Esophagus muscularis mucosa (tissue), 4 donors: ENCODE results near the gene WDFY4. TPM values are rescaled to one million over a fixed set of nuclear protein-coding genes. Genes with fewer than 3 reads are reported as not detected.

Source experiments
- DNase-seq: peaks from one replicate; pipeline ENCODE4 v3.0.0-alpha.2; 2017; ENCODE audit errors: extremely low spot score
- H3K27ac ChIP-seq, 4 donors: fragments of 200-600 bp; sonication (generic); replicated peaks in 1 of 4; 1 replicate in 3 of 4; 2 replicates in 1 of 4; pipeline ENCODE4 v1.5.1; 2016 to 2019; ENCODE audit warnings: mild to moderate bottlenecking in 1 of 4
- H3K27me3 ChIP-seq, 4 donors: fragments of 200-600 bp; sonication (generic); one replicate each; pipeline versions ENCODE4 v1.5.1 to v1.6.0; 2016 to 2019
- H3K36me3 ChIP-seq, 4 donors: fragments of 200-600 bp; sonication (generic); one replicate each; pipeline ENCODE4 v1.5.1; 2016 to 2019
- H3K4me1 ChIP-seq, 4 donors: fragments of 200-600 bp; sonication (generic); one replicate each; pipeline ENCODE4 v1.5.1; 2016 to 2019
- H3K4me3 ChIP-seq, 4 donors: fragments of 200-600 bp; sonication (generic); 1 replicate in 2 of 4; 2 replicates in 2 of 4; pipeline ENCODE4 v1.5.1; 2016 to 2019; ENCODE audit warnings: mild to moderate bottlenecking in 4 of 4, moderate library complexity in 1 of 4
- H3K9me3 ChIP-seq, 4 donors: fragments of 200-600 bp; sonication (generic); 1 replicate in 3 of 4; 2 replicates in 1 of 4; pipeline ENCODE4 v1.5.1; 2016 to 2019
- CTCF ChIP-seq, 3 experiments: fragments of 200-600 bp in 2 of 3; fragments of 450-650 bp in 1 of 3; sonication (generic) in 2 of 3; IDR thresholded peaks; one replicate each; pipeline ENCODE4 v1.5.1; 2017 to 2019; ENCODE audit warnings: antibody characterized with exemption in 3 of 3, mild to moderate bottlenecking in 2 of 3, moderate library complexity in 1 of 3
- EP300 ChIP-seq: sonication (generic); formaldehyde crosslinking; IDR thresholded peaks from one replicate; pipeline ENCODE4 v1.6.1; 2017; ENCODE audit warnings: antibody characterized with exemption
- POLR2A ChIP-seq: fragments of 450-650 bp; IDR thresholded peaks from one replicate; pipeline ENCODE4 v1.6.1; 2017; ENCODE audit warnings: antibody characterized with exemption, moderate library complexity, mild to moderate bottlenecking, low read depth
- POLR2AphosphoS5 ChIP-seq, 2 donors: sonication (generic); formaldehyde crosslinking; IDR thresholded peaks; one replicate each; pipeline ENCODE4 v1.6.1; 2017; ENCODE audit warnings: antibody characterized with exemption in 2 of 2
- WGBS: methylation state at CpG from one replicate; pipeline ENCODE4 v1.1.5; 2018; 5-methylcytosine and 5-hydroxymethylcytosine counted together
- intact Hi-C: fragments of 100-400 bp; cut with DNase I; formaldehyde crosslinking; loops from one replicate; pipeline ENCODE4 v1.15.1; 2023
- total RNA-seq, 4 donors: library from RNA; depleted of rRNA; stranded (reverse); fragments of >200 nt; gene quantifications; one replicate each; pipeline versions ENCODE4 v1.1.0 to v1.2.1, GENCODE V29; 2016

WDFY4 gene
- total RNA-seq, 4 donors from 2014 or later = 2.3 to 7.3 (median 5.2) TPM

- H3K27me3 ChIP-seq = peaks cover 0 to 11% (median 0%) of the 10 kb centered on the region in 4 donors
- no peak overlapping the region for H3K27ac ChIP-seq
- TF ChIP-seq CTCF (IDR thresholded peaks at IDR 0.05) (no peak), POLR2AphosphoS5 (IDR thresholded peaks at IDR 0.05) (no peak), EP300 (no peak), POLR2A (no peak)
- H3K9me3 ChIP-seq = no peaks in the 10 kb centered on the region
- H3K4me3 ChIP-seq = no peak overlapping the region
- DNase-seq = no peak
- 92% methylated on average over 3 of the region's 5 CpGs for WGBS
- H3K4me1 ChIP-seq = no peaks in the 10 kb centered on the region
- no peaks in the 10 kb centered on the region for H3K36me3 ChIP-seq
- intact Hi-C loops = no loop called here
Measured at GRCh38 chr10:48729222-48729621, 44.5 kb downstream of the WDFY4 start.

GRCh38 chr10:48729941-48730457, 45.3 kb downstream of the WDFY4 start:
- Histone ChIP-seq H3K4me1 (no peaks in the 10 kb centered on the region), H3K27me3 (peaks cover 0 to 11% (median 0%) of the 10 kb centered on the region in 4 donors), H3K36me3 (no peaks in the 10 kb centered on the region), H3K27ac (no peak overlapping the region), H3K4me3 (no peak overlapping the region), H3K9me3 (no peaks in the 10 kb centered on the region)
- WGBS = 75% methylated on average over 3 of the region's 3 CpGs
- no peak for DNase-seq
- TF ChIP-seq CTCF (IDR thresholded peaks at IDR 0.05) = no peak
- TF ChIP-seq EP300 = no peak
- no peak for TF ChIP-seq POLR2AphosphoS5 (IDR thresholded peaks at IDR 0.05)
- TF ChIP-seq POLR2A = no peak
- intact Hi-C loops = no loop called here

GRCh38 chr10:48731141-48731540, 46.5 kb downstream of the WDFY4 start:
- intact Hi-C loops = no loop called here
- Histone ChIP-seq H3K27me3 (peaks cover 0 to 11% (median 0%) of the 10 kb centered on the region in 4 donors), H3K4me1 (no peaks in the 10 kb centered on the region), H3K9me3 (no peaks in the 10 kb centered on the region), H3K4me3 (no peak overlapping the region), H3K36me3 (no peaks in the 10 kb centered on the region), H3K27ac (no peak overlapping the region)
- TF ChIP-seq CTCF (IDR thresholded peaks at IDR 0.05) = no peak
- TF ChIP-seq POLR2A = no peak
- no peak for TF ChIP-seq POLR2AphosphoS5 (IDR thresholded peaks at IDR 0.05)
- TF ChIP-seq EP300 = no peak
- WGBS = 98% methylated on average over 6 of the region's 10 CpGs
- no peak for DNase-seq

- no peak for TF ChIP-seq POLR2A
- no peak for TF ChIP-seq POLR2AphosphoS5 (IDR thresholded peaks at IDR 0.05)
- no peak for TF ChIP-seq EP300
- TF ChIP-seq CTCF (IDR thresholded peaks at IDR 0.05) = no peak
- DNase-seq = peak; percentile 50
- H3K27me3 ChIP-seq = peaks cover 0 to 15% (median 0%) of the 10 kb centered on the region in 4 donors
- no peaks in the 10 kb centered on the region for H3K9me3 ChIP-seq
- intact Hi-C loops = no loop called here
- no peak overlapping the region for H3K27ac ChIP-seq
- H3K36me3 ChIP-seq = no peaks in the 10 kb centered on the region
- no peak overlapping the region for H3K4me3 ChIP-seq
- no CpG with 5 or more reads among the region's 2 CpGs for WGBS
- no peaks in the 10 kb centered on the region for H3K4me1 ChIP-seq
Measured at GRCh38 chr10:48731654-48732053, 47.0 kb downstream of the WDFY4 start.

- Histone ChIP-seq H3K4me1 (no peaks in the 10 kb centered on the region), H3K27me3 (peaks cover 0 to 16% (median 0%) of the 10 kb centered on the region in 4 donors), H3K9me3 (no peaks in the 10 kb centered on the region), H3K36me3 (no peaks in the 10 kb centered on the region), H3K27ac (no peak overlapping the region), H3K4me3 (no peak overlapping the region)
- intact Hi-C loops = no loop called here
- peak; percentile 87 for DNase-seq
- TF ChIP-seq CTCF (IDR thresholded peaks at IDR 0.05) (no peak), EP300 (no peak), POLR2AphosphoS5 (IDR thresholded peaks at IDR 0.05) (no peak), POLR2A (no peak)
- WGBS = 59% methylated on average over 1 of the region's 1 CpG
Measured at GRCh38 chr10:48733329-48733728, 48.7 kb downstream of the WDFY4 start.
